DOHH2 (cell line): ENCODE results near the gene BANP.

Experiments
- H3F3A ChIP-seq: fragments of 200-600 bp; sonication (generic), shearing (Covaris generic); 2 replicates; pipeline ENCODE4 v1.6.0; 2016; ENCODE audit warnings: antibody characterized with exemption, mild to moderate bottlenecking; ENCODE audit not compliant: control insufficient read depth, insufficient read depth
- H3K27ac ChIP-seq: fragments of 200-600 bp; sonication (generic); 2 replicates; pipeline ENCODE4 v1.5.1; 2014; ENCODE audit warnings: low read depth, mild to moderate bottlenecking, low read length, moderate library complexity
- H3K27me3 ChIP-seq: fragments of 200-600 bp; sonication (generic); 2 replicates; pipeline ENCODE4 v1.6.1; 2014; ENCODE audit warnings: mild to moderate bottlenecking, low read length, mixed read lengths; ENCODE audit not compliant: control insufficient read depth
- H3K36me3 ChIP-seq: fragments of 200-600 bp; sonication (generic); 2 replicates; pipeline ENCODE4 v1.6.1; 2014; ENCODE audit warnings: mild to moderate bottlenecking, low read length, moderate library complexity, mixed read lengths; ENCODE audit not compliant: control insufficient read depth
- H3K4me1 ChIP-seq: fragments of 200-600 bp; sonication (generic); 2 replicates; pipeline ENCODE4 v1.6.1; 2014; ENCODE audit warnings: mild to moderate bottlenecking, low read length, mixed read lengths; ENCODE audit not compliant: control insufficient read depth
- H3K4me2 ChIP-seq: fragments of 200-600 bp; sonication (generic); 2 replicates; pipeline ENCODE4 v1.6.0; 2014; ENCODE audit warnings: mild to moderate bottlenecking, low read length, moderate library complexity
- H3K4me3 ChIP-seq: fragments of 200-600 bp; sonication (generic); 2 replicates; pipeline ENCODE4 v1.5.1; 2014; ENCODE audit warnings: mild to moderate bottlenecking, low read length, mixed read lengths
- H3K79me2 ChIP-seq: fragments of 200-600 bp; sonication (generic); 2 replicates; pipeline ENCODE4 v1.6.1; 2014; ENCODE audit warnings: mild to moderate bottlenecking, low read length, mixed read lengths; ENCODE audit not compliant: control insufficient read depth
- H3K9me2 ChIP-seq: fragments of 200-600 bp; sonication (generic); replicated peaks from 2 replicates; pipeline ENCODE4 v1.6.1; 2014; ENCODE audit warnings: mild to moderate bottlenecking, low read length, mixed read lengths; ENCODE audit not compliant: control insufficient read depth
- H3K9me3 ChIP-seq: fragments of 200-600 bp; sonication (generic); 2 replicates; pipeline ENCODE4 v1.6.1; 2014; ENCODE audit warnings: antibody characterized with exemption, low read length, mixed read lengths; ENCODE audit not compliant: control insufficient read depth, insufficient read depth
- H4K20me1 ChIP-seq: fragments of 200-600 bp; sonication (generic); 2 replicates; pipeline ENCODE4 v1.6.0; 2014; ENCODE audit warnings: low read depth, mild to moderate bottlenecking, antibody characterized with exemption, low read length, moderate library complexity; ENCODE audit not compliant: control insufficient read depth, insufficient read depth
- EZH2phosphoT487 ChIP-seq: fragments of 200-600 bp; sonication (generic); IDR thresholded peaks from 2 replicates; pipeline ENCODE4 v1.6.1; 2017; ENCODE audit warnings: borderline replicate concordance, mild to moderate bottlenecking, antibody characterized with exemption, low read length, moderate library complexity, mixed read lengths
- TF ChIP-seq, protein P1 (sequence below): fragments of 200-600 bp; sonication (generic); IDR thresholded peaks from one replicate; pipeline ENCODE4 v1.5.1; 2014; ENCODE audit warnings: antibody characterized with exemption, mild to moderate bottlenecking, low read depth, low read length; ENCODE audit not compliant: poor library complexity, severe bottlenecking

Gene BANP

DNA sequence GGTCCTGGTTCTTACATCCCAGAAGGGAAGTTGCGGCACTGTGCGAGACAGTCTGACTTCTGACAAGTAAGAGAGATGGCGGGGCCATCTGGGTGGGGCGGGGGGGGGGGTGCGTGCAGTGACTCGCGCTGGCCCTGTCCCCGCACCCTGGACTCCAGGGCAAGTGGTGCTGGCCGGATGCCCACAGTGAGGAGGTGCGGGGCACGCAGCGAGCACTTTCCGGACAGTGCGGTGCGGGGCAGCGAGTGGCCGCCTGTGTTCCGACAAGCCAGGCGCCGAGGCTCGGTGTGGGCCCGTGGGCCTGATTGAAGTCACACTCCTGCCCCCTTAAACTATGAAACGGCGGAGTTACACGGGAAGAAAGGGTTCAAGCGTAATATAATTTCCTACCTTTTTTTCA lies 106.4 kb downstream of the BANP start:
- no peaks in the 10 kb centered on the region for H3F3A ChIP-seq
- H3K9me3 ChIP-seq = no peaks in the 10 kb centered on the region
- H3K4me3 ChIP-seq = no peak overlapping the region
- TF ChIP-seq, protein P1, sequence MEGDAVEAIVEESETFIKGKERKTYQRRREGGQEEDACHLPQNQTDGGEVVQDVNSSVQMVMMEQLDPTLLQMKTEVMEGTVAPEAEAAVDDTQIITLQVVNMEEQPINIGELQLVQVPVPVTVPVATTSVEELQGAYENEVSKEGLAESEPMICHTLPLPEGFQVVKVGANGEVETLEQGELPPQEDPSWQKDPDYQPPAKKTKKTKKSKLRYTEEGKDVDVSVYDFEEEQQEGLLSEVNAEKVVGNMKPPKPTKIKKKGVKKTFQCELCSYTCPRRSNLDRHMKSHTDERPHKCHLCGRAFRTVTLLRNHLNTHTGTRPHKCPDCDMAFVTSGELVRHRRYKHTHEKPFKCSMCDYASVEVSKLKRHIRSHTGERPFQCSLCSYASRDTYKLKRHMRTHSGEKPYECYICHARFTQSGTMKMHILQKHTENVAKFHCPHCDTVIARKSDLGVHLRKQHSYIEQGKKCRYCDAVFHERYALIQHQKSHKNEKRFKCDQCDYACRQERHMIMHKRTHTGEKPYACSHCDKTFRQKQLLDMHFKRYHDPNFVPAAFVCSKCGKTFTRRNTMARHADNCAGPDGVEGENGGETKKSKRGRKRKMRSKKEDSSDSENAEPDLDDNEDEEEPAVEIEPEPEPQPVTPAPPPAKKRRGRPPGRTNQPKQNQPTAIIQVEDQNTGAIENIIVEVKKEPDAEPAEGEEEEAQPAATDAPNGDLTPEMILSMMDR = no peak
- no peak for TF ChIP-seq EZH2phosphoT487
- H4K20me1 ChIP-seq = no peaks in the 10 kb centered on the region
- H3K4me1 ChIP-seq = no peaks in the 10 kb centered on the region
- H3K27me3 ChIP-seq = no peaks in the 10 kb centered on the region
- H3K36me3 ChIP-seq = peaks cover 15% of the 10 kb centered on the region
- no peaks in the 10 kb centered on the region for H3K9me2 ChIP-seq
- H3K27ac ChIP-seq = no peak overlapping the region
- H3K79me2 ChIP-seq = no peaks in the 10 kb centered on the region
- H3K4me2 ChIP-seq = no peak overlapping the region

DNA sequence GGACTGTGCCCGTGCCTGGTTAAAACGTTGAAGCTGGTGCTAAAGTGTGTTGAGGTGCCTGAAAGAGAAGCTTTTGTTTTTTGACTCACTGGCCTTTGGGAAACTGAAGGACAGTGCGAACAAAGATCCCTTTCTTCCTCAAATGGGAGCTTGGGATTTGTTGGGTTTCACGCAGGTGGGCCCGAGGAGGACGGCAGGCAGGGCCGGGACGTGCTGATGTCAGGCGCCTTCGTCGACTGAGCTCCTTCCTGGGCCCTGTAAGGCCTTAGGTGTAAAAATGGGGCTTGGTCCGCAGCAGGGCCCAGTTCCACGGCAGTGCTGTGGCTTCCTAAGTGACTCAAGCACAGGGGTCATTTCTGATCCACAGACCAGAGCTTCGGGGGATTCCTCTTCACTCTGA lies 106.9 kb downstream of the BANP start:
- Histone ChIP-seq H3K9me3 (no peaks in the 10 kb centered on the region), H3K4me3 (no peak overlapping the region), H3K36me3 (peaks cover 10% of the 10 kb centered on the region), H3K9me2 (no peaks in the 10 kb centered on the region), H3K79me2 (no peaks in the 10 kb centered on the region), H3K4me2 (no peak overlapping the region), H3K27ac (no peak overlapping the region), H3K4me1 (no peaks in the 10 kb centered on the region), H3K27me3 (no peaks in the 10 kb centered on the region), H4K20me1 (no peaks in the 10 kb centered on the region), H3F3A (no peaks in the 10 kb centered on the region)
- TF ChIP-seq, protein P1 = no peak
- TF ChIP-seq EZH2phosphoT487 = no peak

DNA sequence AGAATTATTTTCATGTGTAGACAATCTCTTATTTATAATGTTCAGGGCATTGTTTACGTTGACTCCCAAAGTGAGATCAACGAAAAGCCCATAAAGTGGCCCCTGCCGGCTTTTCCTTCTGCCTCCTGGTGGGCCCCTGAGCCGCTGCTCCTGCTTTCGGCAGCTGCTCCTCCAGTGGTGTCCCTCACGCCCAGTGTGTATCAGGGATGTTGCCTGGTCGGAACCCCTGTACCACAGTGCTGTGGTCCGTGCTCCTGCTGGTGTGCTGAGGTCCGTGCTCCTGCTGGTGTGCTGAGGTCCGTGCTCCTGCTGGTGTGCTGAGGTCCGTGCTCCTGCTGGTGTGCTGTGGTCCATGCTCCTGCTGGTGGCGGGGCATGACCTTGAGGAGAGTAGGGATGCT lies 107.6 kb downstream of the BANP start:
- H3K4me1 ChIP-seq = no peaks in the 10 kb centered on the region
- H3K9me3 ChIP-seq = no peaks in the 10 kb centered on the region
- no peak overlapping the region for H3K27ac ChIP-seq
- H3K9me2 ChIP-seq = no peaks in the 10 kb centered on the region
- TF ChIP-seq EZH2phosphoT487 = no peak
- TF ChIP-seq, protein P1 = no peak
- no peaks in the 10 kb centered on the region for H4K20me1 ChIP-seq
- H3K4me2 ChIP-seq = no peak overlapping the region
- H3K4me3 ChIP-seq = no peak overlapping the region
- H3K79me2 ChIP-seq = no peaks in the 10 kb centered on the region
- H3K36me3 ChIP-seq = peaks cover 14% of the 10 kb centered on the region
- H3F3A ChIP-seq = no peaks in the 10 kb centered on the region
- no peaks in the 10 kb centered on the region for H3K27me3 ChIP-seq
